NCI-H2029 (cell line): ENCODE data around the gene ZNF689.
"Not testable (repeated sequence)": the region's sequence is repeated elsewhere in the genome, so short reads cannot be mapped to it uniquely, and the experiment has no call there.

Source experiments
- DNase-seq: peaks from one replicate; lab custom pipeline; 2025; lab: John Stamatoyannopoulos, UW

Gene ZNF689

DNA sequence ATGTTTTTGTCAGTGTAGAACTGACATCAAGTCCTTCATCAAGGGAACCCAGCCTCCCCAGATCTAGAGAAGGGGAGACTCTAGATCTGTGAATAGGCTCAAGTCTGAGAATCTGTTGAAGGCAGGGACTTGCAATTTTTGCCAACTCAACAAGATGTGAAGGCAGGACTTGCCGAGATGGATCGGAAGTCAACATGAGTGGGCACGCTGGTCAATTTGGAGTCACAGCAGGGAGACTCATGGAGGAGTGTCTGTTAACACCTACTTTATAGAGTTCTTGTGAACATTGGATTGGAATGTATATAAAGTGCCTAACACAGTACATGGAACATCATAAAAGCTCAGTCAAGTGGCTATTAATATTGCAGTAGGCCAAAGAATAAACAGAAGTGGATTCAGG, 10.0 kb downstream of the ZNF689 start:
- DNase-seq = no peak

DNA sequence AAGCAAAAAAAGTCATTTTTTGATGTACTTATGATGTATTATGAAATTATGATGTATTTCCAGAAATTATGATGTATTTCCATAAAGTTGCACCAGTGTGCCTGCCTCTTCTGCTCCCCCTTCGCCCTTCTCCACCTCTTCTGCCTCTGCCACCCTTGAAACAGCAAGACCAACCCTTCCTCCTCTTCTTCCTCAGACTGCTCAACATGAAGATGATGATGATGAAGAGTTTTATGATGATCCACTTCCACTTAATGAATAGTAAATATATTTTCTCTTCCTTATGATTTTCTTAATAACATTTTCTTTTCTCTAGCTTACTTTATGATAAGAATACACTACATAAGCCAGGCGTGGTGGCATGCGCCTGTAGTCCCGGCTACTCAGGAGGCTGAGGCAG, 17.3 kb downstream of the ZNF689 start:
- no peak for DNase-seq

DNA sequence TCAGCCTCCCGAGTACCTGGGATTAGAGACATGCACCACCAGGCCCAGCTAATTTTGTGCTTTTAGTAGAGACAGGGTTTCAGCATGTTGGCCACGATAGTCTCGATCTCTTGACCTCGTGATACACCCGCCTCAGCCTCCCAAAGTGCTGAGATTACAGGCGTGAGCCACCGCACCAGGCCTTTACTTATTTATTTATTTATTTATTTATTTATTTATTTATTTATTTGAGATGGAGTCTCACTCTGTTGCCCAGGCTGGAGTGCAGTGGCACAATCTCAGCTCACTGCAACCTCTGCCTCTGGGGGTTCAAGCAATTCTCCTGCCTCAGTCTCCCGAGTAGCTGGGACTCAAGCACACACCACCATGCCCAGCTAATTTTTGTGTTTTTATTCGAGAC, 19.3 kb downstream of the ZNF689 start:
- DNase-seq = not testable (repeated sequence)

DNA sequence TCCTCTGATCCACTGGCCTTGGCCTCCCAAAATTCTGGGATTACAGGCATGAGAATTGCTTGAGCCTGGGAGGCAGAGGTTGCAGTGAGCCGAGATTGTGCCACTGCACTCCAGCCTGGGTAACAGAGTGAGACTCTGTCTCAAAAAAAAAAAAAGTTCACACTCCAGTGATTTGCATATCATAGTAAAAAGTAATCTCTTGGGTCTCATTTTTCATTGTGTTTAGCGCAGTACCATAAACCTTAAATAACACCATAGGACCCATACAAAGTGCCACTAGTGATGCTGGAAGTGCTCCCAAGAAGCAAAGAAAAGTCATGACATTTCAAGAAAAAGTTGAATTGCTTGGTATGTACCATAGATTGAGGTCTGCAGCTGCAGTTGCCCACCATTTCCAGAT, 20.6 kb downstream of the ZNF689 start:
- not testable (repeated sequence) for DNase-seq

DNA sequence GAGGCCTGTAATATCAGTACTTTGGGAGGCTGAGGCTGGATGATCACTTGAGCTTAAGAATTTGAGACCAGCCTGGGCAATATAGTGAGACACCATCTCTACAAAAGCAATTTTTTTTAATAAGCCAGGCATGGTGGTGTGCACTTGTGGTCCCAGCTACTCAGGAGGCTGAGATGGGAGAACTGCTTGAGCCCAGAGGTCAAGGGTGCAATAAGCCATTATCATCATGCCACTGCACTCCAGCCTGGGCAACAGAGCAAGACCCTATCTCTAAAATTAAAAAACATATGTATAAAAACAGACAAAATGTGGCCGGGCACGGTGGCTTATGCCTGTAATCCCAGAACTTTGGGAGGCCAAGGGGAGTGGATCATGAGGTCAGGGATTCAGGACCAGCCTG, 21.5 kb downstream of the ZNF689 start:
- DNase-seq = no peak

DNA sequence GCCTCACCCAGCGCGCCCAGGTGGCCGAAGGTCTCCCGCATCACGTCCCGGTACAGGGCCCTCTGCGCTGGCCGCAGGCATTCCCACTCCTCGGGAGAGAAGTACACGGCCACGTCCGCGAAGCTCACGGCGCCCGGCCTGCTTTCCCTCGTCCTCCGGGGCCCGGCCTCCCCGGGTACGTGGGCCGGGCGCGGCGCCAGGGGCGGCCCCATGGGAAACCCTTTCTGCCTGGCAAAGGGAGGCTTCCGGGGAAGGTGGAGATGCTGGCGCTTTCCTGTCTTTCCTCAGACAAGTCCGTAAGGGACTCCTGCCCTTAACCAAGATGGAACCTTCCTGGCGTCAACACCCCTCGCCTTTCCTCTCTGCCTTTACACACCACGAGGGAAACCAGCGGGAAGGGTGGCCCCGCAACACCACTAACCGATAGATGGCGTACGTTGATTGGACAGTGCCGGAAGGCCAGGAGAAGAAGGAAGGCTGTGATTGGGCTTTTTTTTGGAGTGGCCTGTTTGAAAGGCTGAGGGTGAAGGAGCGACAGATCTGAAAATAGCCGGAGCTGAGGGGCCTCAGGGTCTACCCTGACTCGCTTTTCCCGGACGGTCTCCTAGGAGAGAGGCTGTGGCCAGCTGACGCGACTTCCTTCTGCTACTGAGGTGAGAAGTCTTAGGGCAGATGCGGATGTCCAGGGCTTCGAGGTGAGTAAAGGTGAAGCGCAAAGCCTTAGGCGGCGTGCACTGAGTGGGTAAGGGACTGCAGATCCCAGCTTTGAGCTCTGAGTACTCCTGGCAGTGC, 24.6 kb downstream of the ZNF689 start, which contains the start of gene ZNF785:
ZNF785 (minus strand) TSS at position 298 of the 792 bp plus-strand sequence; CDS start at position 212, 86 bp downstream.
- DNase-seq = peak; percentile 98

DNA sequence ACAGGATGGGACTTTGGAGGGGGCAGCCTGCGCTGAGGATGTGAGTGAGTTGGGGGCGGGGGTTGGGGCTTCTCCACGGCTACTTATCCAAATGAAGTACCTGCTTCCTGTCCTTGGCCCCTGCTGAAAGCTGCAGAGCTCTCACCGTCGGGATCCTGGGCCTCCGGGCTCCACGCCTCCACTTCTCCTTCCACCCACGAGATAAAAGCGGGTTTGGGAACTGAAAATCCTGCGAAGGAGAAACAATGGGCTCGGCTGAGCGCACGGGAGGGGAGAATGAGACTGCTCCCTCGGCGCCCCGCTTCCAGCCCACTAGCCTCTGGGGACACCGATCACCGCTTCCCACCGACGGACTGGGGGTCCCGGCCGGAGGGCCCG, 25.2 kb downstream of the ZNF689 start:
- DNase-seq = peak; percentile 26

DNA sequence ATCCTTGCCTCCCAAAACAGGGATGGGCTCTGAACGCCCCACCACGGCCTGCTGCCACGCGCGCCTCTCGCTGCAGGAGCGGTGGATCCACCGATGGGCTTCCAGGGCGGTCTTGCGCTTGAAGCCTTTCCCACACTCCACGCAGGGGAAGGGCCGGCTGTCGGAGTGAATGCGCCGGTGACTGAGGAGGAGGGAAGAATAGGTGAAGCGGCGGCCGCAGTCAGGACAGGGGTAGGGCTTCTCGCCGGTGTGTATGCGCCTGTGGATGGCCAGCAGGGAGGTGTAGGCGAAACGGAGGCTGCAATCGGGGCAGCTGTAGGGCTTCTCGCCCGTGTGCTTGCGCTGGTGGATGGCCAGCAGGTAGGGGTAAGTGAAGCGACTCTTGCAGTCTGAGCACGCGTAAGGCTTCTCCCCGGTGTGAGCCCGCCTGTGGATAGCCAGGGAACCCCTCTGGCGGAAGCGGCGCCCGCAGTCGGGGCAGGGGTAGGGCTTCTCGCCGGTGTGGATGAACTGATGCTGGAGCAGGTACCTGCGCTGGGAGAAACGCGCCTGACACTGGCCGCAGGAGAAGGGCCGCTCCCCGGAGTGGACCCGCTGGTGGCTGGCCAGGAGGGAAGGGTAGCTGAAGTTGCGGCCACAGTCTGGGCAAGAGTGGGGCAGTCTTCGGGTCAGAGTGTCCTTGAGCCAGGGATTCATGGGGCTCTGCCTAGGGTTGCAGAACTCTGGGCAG, 27.4 kb downstream of the ZNF689 start:
- DNase-seq = no peak

DNA sequence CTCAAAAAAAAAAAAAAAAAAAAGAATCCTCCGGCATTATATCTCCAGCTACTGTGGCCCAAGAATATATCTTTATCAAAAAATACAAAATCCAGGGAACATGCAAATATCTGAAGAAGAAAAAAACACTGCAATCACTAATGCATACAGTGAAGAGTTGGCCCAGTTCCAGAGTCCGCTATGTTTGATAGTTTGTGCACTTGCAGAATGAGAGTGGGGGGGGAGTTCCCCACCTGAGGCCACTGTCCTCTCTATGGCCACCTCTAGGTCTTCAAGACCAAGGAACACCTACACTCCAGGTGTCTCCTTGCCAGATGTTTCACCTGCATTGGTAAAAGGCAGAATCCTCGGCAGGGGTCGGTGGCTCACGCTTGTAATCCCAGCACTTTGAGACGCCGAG, 28.7 kb downstream of the ZNF689 start:
- no peak for DNase-seq

DNA sequence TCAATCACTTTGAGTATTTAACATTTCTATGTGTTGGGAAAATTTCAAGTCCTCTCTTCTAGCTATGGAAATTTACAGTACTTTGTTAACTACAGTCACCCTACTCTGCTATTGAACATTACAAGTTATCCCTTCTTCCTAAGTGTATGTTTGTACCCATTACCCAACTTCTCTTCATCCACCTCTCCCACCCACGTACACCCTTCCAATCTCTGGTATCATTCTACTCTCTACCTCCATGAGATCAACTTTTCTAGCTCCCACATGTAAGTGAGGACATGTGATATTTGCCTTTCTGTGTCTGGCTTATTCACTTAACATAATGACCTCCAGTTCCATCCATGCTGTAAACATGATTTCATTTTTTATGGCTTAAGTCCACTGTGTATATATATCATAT, 35.5 kb downstream of the ZNF689 start:
- DNase-seq = no peak

DNA sequence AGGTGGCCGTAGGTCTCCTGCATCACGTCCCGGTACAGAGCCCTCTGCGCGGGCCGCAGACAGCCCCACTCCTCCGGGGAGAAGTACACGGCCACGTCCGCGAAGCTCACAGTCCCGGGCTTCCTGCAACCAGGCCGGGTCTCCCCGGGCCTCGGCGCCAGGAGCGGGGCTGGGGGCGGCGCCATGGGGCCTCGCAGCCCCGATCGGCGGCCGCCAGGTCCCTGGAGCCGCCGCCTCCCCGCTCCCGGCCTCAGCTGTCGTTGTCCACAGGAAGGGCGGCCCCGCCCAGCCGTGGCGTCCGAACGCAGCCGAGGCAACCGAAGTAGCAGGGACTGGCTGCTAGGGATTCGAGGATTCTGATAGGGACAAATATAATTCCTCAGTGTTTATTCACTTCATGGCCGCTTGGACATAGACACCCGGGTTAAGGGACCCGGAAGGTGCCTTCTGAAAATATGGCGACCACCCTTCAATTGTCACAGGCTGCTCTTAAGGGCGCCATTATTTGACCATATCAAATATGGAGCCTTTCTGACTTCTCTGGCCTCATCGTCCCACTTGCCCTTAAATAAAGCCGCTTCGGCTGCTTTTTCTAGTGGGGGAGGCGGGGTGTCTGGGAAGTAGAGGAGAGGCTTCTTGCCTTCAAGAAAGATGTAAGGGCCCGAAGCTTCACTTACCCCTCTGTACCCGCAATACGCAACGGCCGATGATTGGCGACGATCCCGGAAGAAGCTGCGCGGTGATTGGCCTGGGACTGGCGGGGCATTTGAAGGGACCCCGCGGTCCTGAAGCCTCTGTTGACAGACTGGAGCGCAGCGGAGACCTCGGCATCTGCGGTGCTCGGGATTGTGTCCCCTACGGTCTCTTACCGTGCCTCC, 38.5 kb downstream of the ZNF689 start, which contains the start of gene ZNF688:
ZNF688 (minus strand) TSS at position 270 of the 878 bp plus-strand sequence; CDS start at position 185, 85 bp downstream.
- DNase-seq = peak; percentile 85

DNA sequence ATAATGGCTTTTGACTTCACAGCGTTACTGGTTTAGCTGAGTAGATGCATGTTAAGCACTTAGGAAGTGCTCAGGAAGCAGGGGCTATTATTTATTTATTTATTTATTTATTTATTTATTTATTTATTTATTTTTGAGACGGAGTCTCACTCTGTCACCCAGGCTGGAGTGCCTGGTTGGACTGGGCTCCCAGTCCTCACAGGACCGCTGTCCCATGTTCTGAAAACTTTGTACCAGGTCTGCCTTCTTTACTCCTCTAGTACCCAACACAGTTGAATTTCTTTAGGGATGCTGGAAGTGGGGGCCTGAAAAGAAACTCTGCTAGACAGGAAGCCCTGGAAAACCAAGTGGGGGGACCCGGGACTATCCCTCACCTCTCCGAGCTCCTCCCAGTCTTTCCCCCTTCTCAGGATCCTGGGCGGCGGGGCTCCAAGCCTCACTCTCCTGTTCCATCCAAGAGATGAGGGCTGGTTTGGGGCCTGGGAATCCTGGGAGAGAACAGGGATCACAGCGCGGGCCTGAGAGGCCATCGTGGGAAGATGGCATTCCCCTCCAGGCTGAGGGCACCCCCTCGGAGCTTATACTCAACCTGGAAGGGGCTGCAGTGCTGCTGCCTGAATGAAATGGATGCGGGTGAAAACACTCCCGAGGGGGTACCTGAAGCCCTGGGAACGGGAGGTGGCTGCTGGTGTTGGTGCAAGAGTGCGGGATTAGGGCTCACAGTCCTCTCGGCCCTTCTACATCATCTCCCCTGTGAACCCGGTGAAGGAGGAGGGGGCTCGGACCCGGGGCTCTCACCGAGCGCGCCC, 39.3 kb downstream of the ZNF689 start:
- no peak for DNase-seq

DNA sequence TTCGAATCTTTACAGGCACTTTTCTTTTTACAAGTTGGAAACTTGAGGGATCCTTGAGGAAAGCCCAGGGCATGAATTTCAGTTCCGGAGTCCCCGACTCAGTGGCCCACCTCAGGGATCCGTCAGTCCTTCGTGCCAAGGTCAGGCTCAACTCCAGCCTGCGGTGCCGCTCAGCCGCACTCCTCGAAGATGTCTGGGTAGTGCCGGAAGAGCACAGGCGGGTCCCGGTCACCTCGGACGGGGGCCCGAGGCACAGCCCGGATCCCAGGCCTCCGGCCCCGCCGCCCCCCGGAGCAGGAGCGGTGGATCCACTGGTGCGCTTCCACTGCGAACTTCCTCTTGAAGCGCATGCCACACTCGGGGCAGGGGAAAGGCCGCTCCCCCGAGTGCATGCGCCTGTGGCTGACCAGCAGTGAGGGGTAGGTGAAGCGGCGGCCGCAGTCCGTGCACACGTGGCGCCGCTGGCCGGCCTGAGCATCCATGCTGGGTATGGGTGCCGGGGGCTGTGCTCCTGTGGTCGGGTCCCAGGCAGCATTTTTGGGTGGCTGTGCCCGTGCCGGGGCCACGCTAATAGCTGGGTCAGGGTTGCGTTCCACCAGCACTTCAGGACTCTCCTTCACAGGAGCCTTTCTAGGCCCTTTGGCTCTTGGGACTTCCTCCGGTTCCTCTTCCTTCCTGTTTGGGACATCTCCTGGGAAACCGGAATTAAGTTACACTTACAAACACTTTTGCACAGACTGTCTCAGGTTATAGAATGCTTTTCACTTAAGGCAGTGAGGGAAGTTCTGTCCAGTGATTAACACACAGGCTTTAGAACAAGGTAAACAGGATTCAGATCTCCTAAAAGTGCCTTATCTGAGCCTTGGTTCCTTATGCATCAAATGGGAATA, 40.2 kb downstream of the ZNF689 start:
- no peak for DNase-seq

DNA sequence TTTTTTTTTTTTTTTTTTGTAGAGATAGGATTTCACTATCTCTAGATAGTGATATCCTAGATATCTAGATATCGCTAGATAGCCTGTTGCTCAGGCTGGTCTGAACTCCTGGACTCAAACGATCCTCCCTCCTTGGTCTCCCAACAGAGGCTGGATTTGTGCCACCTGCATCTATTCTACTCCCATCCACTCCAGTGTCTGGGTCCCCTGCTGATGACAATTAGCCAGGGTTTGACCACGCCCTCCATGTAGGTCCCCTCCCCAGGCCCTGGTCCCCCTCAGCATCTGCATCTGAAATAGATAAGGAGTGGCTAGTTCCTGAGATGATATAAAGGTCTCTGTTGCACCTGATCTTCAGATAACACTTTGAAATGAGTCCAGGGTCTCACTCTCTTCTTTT, 40.9 kb downstream of the ZNF689 start:
- no peak for DNase-seq

DNA sequence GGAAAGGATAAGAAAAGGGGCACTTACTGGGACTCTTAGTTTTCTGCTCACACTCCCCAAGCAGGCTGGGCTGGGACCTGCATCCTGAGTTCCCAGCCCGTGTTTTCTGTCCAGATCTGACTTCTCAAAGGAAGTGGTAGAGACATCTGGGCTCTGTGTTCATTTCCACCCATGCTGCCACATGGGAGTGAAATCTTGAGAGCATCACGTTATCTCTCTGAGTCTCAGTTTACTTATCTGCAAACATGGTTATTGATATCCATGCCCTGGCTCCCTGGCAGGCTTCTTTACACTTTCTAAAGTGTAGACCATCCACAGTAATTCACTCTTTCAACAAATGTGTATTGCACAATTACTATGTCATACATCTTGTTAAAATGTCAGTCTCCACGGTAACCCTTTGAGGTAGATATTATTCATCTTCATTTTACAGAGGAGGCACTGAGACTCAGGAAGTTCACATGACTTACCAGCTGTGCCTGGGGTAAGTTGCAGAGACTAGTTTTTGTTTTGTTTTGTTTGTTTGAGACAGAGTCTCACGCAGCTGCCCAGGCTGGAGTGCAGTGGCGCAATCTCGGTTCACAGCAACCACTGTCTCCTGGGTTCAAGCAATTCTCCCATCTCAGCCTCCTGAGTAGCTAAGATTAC, 42.1 kb downstream of the ZNF689 start:
- DNase-seq = no peak

DNA sequence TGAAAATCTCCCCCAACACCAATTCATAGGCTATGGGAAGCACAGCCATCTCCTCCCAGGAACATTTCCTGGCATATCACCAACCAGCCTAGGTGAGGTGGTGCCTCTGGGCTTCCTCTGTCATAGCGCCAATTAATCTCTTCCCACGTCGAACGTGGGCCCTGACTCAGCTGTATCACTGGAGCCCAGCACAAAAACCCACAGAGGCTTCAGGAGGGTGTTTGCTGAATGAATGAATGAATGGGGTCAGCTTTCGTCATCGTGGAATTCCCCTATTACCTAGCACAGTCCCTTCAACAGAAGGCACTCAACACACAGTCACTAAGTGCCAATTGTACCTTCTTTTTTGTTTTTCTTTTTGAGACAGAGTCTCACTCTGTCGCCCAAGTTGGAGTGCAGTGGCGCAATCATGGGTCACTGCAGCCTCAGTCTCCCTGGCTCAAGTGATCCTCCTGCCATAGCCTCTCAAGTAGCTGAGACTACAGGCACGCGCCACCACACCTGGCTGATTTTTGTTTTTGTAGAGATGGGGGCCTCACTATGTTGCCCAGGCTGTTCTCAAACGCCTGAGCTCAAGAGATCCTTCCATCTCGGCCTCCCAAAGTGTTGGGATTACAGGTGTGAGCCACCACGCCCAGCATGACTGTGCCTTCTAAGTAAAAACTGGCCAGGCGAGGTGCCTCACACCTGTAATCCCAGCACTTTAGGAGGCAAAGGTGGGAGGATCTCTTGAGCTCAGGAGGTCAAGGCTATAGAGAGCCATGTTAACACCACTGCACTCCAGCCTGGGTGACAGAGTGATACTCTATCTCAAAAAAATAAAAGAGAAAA, 42.8 kb downstream of the ZNF689 start:
- no peak for DNase-seq

DNA sequence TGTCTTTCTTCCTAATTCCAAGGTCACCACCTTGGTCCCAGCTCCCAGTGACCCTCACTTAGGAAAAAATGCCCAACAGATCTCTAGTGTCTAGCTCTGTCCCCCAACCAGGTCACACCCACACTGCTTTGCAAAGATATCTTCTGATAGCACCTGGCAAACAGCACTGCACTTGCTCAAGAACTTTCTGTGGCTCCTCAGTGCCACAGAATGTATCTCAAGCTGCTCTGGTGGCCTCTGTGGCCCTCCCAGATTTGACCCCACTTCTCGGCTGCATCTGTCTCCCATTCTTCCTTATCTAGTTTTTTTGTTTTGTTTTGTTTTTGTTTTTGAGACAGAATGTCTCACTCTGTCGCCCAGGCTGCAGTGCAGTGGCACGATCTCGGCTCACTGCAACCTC, 43.7 kb downstream of the ZNF689 start:
- no peak for DNase-seq

DNA sequence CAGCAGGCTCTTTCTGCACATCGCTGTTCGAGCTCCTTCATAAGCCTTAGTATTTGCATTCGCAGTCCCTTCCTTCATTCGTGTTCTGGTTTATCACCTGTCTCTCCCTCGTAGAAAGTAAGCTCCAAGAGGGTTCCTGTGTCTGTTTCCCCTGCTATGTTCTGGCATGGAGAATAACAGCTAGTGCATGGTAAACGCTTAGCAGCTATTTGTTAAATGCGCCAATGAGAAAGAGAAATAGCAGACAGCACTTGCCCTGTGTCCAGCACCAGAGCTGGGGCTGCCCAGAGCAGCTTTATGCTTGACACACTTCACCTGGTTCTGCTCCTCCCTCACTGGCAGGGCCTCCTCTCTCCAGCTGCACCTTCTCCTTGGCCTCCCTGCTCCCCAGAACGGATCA, 44.2 kb downstream of the ZNF689 start:
- DNase-seq = no peak

DNA sequence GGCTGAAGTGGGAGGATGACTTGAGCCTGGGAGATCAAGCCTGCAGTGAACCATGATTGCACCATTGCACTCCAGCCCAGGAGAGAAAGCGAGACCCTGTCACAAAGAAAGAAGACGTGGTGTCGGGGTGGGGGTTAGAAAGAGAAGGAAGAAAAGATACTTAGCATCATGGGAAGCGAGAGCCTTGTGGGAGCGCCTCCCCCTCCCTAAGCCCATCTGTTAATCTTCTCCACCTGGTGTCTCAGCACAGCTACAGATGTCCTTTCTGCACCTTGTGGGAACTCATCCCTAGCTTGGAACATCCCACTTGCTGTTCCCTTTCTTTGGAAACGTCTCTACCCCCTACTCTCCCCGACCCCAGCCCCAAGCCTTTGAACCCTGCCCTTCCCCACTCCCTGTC, 44.7 kb downstream of the ZNF689 start:
- no peak for DNase-seq
